Esophagus muscularis mucosa (tissue), 4 donors: ENCODE measurements around the gene RNF20.
"Not testable (repeated sequence)": the region's sequence is repeated elsewhere in the genome, so short reads cannot be mapped to it uniquely, and the experiment has no call there.

Source experiments
- CTCF ChIP-seq, 3 experiments: fragments of 200-600 bp in 2 of 3; fragments of 450-650 bp in 1 of 3; sonication (generic) in 2 of 3; IDR thresholded peaks; one replicate each; pipeline ENCODE4 v1.5.1; 2017 to 2019; ENCODE audit warnings: antibody characterized with exemption in 3 of 3, mild to moderate bottlenecking in 2 of 3, moderate library complexity in 1 of 3
- EP300 ChIP-seq: sonication (generic); formaldehyde crosslinking; IDR thresholded peaks from one replicate; pipeline ENCODE4 v1.6.1; 2017; ENCODE audit warnings: antibody characterized with exemption
- POLR2A ChIP-seq: fragments of 450-650 bp; IDR thresholded peaks from one replicate; pipeline ENCODE4 v1.6.1; 2017; ENCODE audit warnings: antibody characterized with exemption, moderate library complexity, mild to moderate bottlenecking, low read depth
- POLR2AphosphoS5 ChIP-seq, 2 donors: sonication (generic); formaldehyde crosslinking; IDR thresholded peaks; one replicate each; pipeline ENCODE4 v1.6.1; 2017; ENCODE audit warnings: antibody characterized with exemption in 2 of 2

GRCh38 chr9:101518489-101518888 lies 15.2 kb upstream of the RNF20 start:
- not testable (repeated sequence) for TF ChIP-seq CTCF (IDR thresholded peaks at IDR 0.05); POLR2AphosphoS5 (IDR thresholded peaks at IDR 0.05); POLR2A; EP300
